ENCODE measurements around the gene RGS6.

RGS6 gene

DNA sequence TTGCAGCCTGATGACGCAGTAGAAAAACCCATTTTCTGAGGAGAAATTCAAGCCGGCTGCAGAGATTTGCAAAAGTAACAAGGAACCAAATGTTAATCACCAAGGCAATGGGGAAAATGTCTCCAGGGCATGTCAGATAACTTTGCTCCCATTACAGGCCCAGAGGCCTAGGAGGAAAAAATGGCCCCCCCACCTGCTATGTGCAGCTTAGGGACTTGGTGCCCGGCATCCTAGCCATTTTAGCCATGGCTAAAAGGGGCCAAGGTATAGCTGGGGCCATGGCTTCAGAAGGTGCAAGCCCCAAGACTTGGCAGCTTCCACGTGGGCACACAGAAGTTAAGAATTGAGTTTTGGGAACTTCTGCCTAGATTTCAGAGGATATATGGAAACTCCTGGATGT, 351.9 kb downstream of the RGS6 start:
- no peak overlapping the region for H3K27ac ChIP-seq
- TF ChIP-seq CTCF (IDR thresholded peaks at IDR 0.05), result no peak
- H3K4me3 ChIP-seq (ENCODE audit: low read depth in 1 of 2, low read length in 1 of 2), result no peak overlapping the region
- H3K36me3 ChIP-seq, result no peaks in the 10 kb centered on the region
- H3K4me1 ChIP-seq (ENCODE audit: control insufficient read depth in 1 of 2, insufficient read depth in 1 of 2, low read depth in 1 of 2, low read length in 1 of 2), result no peaks in the 10 kb centered on the region
- H3K27me3 ChIP-seq, result no peaks in the 10 kb centered on the region
- H3K9me3 ChIP-seq, result no peaks in the 10 kb centered on the region

DNA sequence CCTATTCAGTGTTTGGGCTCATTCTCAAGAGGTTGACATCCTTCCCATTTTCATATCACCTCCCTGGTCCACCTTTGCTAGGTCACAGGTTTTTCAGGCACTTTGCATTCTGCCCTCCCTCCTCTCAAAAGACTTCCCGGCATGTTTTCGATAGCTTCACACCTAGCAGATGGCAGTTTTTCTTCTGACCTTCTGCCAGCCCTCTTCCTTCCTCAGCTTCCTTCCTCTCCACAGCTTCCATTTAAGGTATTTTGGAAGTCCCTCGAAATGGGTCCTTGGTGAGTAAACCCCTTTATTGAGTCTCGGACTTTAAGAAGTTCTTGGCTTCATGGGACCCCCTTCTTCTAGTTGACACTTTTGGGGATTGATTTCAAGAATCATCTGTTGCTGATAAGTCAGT, 358.0 kb downstream of the RGS6 start:
- H3K4me3 ChIP-seq (ENCODE audit: low read depth in 1 of 2, low read length in 1 of 2), result no peak overlapping the region
- TF ChIP-seq CTCF (IDR thresholded peaks at IDR 0.05), result no peak
- no peaks in the 10 kb centered on the region for H3K36me3 ChIP-seq
- H3K9me3 ChIP-seq, result no peaks in the 10 kb centered on the region
- no peak overlapping the region for H3K27ac ChIP-seq
- no peaks in the 10 kb centered on the region for H3K4me1 ChIP-seq (ENCODE audit: control insufficient read depth in 1 of 2, insufficient read depth in 1 of 2, low read depth in 1 of 2, low read length in 1 of 2)
- no peaks in the 10 kb centered on the region for H3K27me3 ChIP-seq

GRCh38 chr14:72291908-72292688, 359.9 kb downstream of the RGS6 start:
- Histone ChIP-seq H3K4me3 (ENCODE audit: low read depth in 1 of 2, low read length in 1 of 2) (no peak overlapping the region), H3K9me3 (no peaks in the 10 kb centered on the region), H3K27ac (no peak overlapping the region), H3K27me3 (no peaks in the 10 kb centered on the region), H3K4me1 (ENCODE audit: control insufficient read depth in 1 of 2, insufficient read depth in 1 of 2, low read depth in 1 of 2, low read length in 1 of 2) (no peaks in the 10 kb centered on the region), H3K36me3 (no peaks in the 10 kb centered on the region)
- no peak for TF ChIP-seq CTCF (IDR thresholded peaks at IDR 0.05)

- Histone ChIP-seq H3K27me3 (no peaks in the 10 kb centered on the region), H3K9me3 (no peaks in the 10 kb centered on the region), H3K4me3 (ENCODE audit: low read depth in 1 of 2, low read length in 1 of 2) (no peak overlapping the region), H3K27ac (no peak overlapping the region), H3K4me1 (ENCODE audit: control insufficient read depth in 1 of 2, insufficient read depth in 1 of 2, low read depth in 1 of 2, low read length in 1 of 2) (no peaks in the 10 kb centered on the region), H3K36me3 (no peaks in the 10 kb centered on the region)
- TF ChIP-seq CTCF (IDR thresholded peaks at IDR 0.05), result no peak
These were observed 360.4 kb downstream of the RGS6 start for GRCh38 chr14:72292689-72293024.

DNA sequence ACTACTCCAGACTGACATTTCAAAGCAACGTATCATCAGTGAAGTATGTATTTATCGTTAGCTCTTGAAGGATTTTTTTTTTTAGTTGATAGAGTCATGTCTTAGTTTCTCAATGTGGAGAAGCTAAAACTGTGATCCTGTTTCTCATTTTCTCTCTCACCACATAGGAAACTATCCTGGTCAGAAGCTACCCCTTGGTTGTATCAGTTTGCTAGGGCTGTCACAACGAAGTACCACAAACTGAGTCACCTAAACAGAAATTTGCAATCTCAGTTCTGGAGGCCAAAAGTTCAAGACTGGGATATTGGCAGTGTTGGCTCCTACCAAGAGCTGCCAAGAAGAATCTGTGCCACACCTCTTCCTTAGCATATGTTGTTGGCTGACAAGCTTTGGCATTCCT, 369.1 kb downstream of the RGS6 start:
- no peak for TF ChIP-seq CTCF (IDR thresholded peaks at IDR 0.05)
- no peaks in the 10 kb centered on the region for H3K36me3 ChIP-seq
- no peak overlapping the region for H3K27ac ChIP-seq
- no peak overlapping the region for H3K4me3 ChIP-seq (ENCODE audit: low read depth in 1 of 2, low read length in 1 of 2)
- H3K9me3 ChIP-seq, result no peaks in the 10 kb centered on the region
- H3K4me1 ChIP-seq (ENCODE audit: control insufficient read depth in 1 of 2, insufficient read depth in 1 of 2, low read depth in 1 of 2, low read length in 1 of 2), result no peaks in the 10 kb centered on the region
- no peaks in the 10 kb centered on the region for H3K27me3 ChIP-seq

Data from neutrophil (primary cell).